ENCODE measurements around the gene IL11RA.

- TF ChIP-seq GATA3 (IDR thresholded peaks at IDR 0.05; ENCODE audit: low read depth, low read length) (no peak), GATA2 (IDR thresholded peaks at IDR 0.05; ENCODE audit: low read depth, low read length) (no peak)
Measured at GRCh38 chr9:34638138-34638445, 13.9 kb upstream of the IL11RA start.
